Right lobe of liver (tissue), 4 donors: ENCODE measurements around the gene SIPA1.

ENCODE experiments used
- CTCF ChIP-seq, 4 donors: fragments of 200-600 bp in 3 of 4; fragments of 450-650 bp in 1 of 4; IDR thresholded peaks; one replicate each; pipeline versions ENCODE4 v1.5.1 to v1.8.0; 2016 to 2022; ENCODE audit warnings: antibody characterized with exemption in 4 of 4, mild to moderate bottlenecking in 2 of 4
- POLR2A ChIP-seq: fragments of 450-650 bp; IDR thresholded peaks from one replicate; pipeline ENCODE4 v1.6.1; 2017; ENCODE audit warnings: antibody characterized with exemption, mild to moderate bottlenecking
- donor health status: DM: no; HTN: no; CAD: no.
- donor health status: DM: no; HTN: no; CAD: no.
- donor health status: DM: no; HTN: yes; CAD: no.

GRCh38 chr11:65623177-65623576, 14.7 kb upstream of the SIPA1 start:
- TF ChIP-seq CTCF (IDR thresholded peaks at IDR 0.05) (no peak), POLR2A (no peak)
